ENCODE results near the gene OR2AE1.
A peak's percentile ranks its signal among the peaks of the same experiment; 100 is the strongest.

Gene OR2AE1

GRCh38 chr7:99863847-99864440 lies 12.9 kb downstream of the OR2AE1 start:
- Mint-ChIP-seq H3K36me3 (ENCODE audit: low read depth) (no peaks in the 10 kb centered on the region), H3K4me3 (no peak overlapping the region), H3K4me1 (no peaks in the 10 kb centered on the region), H3K9me3 (no peaks in the 10 kb centered on the region), H3K27ac (no peak overlapping the region), H3K27me3 (ENCODE audit: low read depth) (peaks cover 10% of the 10 kb centered on the region)
- TF ChIP-seq CTCF (IDR thresholded peaks at IDR 0.05; ENCODE audit: unreplicated experiment in 3 of 3): no peak

GRCh38 chr7:99860281-99861127 lies 16.3 kb downstream of the OR2AE1 start:
- no peaks in the 10 kb centered on the region for H3K36me3 Mint-ChIP-seq (ENCODE audit: low read depth)
- H3K27ac Mint-ChIP-seq: peak overlapping the region; percentile 65 to 89 (median 70)
- peaks cover 5% of the 10 kb centered on the region for H3K27me3 Mint-ChIP-seq (ENCODE audit: low read depth)
- no peaks in the 10 kb centered on the region for H3K4me1 Mint-ChIP-seq
- H3K9me3 Mint-ChIP-seq: no peaks in the 10 kb centered on the region
- no peak for TF ChIP-seq CTCF (IDR thresholded peaks at IDR 0.05; ENCODE audit: unreplicated experiment in 3 of 3)
- no peak overlapping the region for H3K4me3 Mint-ChIP-seq

GRCh38 chr7:99855236-99855635 lies 21.6 kb downstream of the OR2AE1 start:
- Mint-ChIP-seq H3K4me1 (no peaks in the 10 kb centered on the region), H3K27me3 (ENCODE audit: low read depth) (peaks cover 4% of the 10 kb centered on the region), H3K36me3 (ENCODE audit: low read depth) (no peaks in the 10 kb centered on the region), H3K9me3 (no peaks in the 10 kb centered on the region), H3K27ac (no peak overlapping the region), H3K4me3 (no peak overlapping the region)
- TF ChIP-seq CTCF (IDR thresholded peaks at IDR 0.05; ENCODE audit: unreplicated experiment in 3 of 3): no peak

DNA sequence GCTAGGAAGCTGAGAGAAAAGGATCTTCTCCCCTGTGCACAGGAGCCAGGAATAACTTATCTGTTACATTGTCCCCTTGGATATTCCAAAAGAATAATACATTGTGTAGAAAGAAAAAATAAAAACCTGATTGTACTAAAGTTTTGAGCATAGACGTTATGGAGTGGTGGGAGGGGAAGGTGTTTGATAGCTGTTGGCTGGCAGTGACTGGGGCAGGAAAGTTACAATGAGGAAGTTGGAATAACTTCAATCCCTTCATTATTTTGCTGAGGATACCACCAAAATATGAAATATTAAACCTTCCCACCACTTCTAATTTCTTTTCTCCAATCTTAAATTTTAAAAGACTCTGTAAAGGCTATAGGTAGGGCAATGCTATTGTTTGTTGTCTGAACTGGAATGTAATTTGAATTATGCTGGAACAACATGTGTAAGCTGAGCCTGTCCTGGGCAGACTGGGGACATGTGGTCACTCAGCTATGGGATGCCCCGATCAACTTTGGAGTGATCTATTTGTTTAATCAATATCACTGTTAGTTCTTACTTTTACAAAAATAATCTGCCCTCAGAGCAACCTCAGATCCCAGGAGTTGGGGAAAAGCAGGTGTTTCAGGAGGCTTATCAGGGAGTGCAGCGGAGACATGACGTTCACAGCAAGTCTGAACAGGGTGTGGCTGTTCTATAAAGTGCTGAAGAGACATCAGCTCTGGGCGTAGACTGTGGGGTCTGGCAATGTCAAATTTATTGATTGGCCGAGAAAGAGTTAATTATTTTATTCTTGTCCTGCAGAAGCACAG lies 28.2 kb downstream of the OR2AE1 start:
- Mint-ChIP-seq H3K27ac (no peak overlapping the region), H3K4me3 (no peak overlapping the region), H3K4me1 (no peaks in the 10 kb centered on the region), H3K27me3 (ENCODE audit: low read depth) (no peaks in the 10 kb centered on the region), H3K9me3 (no peaks in the 10 kb centered on the region), H3K36me3 (ENCODE audit: low read depth) (no peaks in the 10 kb centered on the region)
- TF ChIP-seq CTCF (IDR thresholded peaks at IDR 0.05; ENCODE audit: unreplicated experiment in 3 of 3): no peak

GRCh38 chr7:99844328-99844727 lies 32.5 kb downstream of the OR2AE1 start:
- Mint-ChIP-seq H3K27ac (no peak overlapping the region), H3K36me3 (ENCODE audit: low read depth) (no peaks in the 10 kb centered on the region), H3K27me3 (ENCODE audit: low read depth) (peaks cover 6% of the 10 kb centered on the region), H3K9me3 (no peaks in the 10 kb centered on the region), H3K4me3 (no peak overlapping the region), H3K4me1 (no peaks in the 10 kb centered on the region)
- no peak for TF ChIP-seq CTCF (IDR thresholded peaks at IDR 0.05; ENCODE audit: unreplicated experiment in 3 of 3)
